Islet of Langerhans (tissue), 1 donor: Measurements from ENCODE around the gene TRAK1.

ENCODE experiments used
- FAIRE-seq: peaks from one replicate; lab custom pipeline; 2011; peaks lifted over from hg19 to GRCh38; lab: Jason Lieb, UNC

The TRAK1 gene

DNA sequence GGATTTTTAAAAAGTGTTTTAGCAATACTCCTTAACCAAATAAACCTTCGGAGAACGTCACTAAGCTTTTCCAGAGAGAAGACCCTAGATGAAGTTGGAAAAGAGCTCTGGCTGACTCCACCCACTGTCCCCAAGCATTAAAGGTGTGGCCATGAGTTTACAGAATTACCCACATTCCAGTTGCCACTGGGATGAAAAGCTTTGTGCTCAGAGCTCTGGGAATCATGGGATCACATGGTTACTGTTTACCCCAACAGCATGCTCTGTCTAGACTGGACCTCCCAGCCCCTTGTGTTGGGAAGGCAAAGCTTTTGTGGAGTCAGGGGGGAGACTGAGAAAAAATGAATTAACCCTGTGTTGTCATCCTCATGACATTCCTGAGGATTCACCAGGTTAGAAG lies 119.6 kb downstream of the TRAK1 start:
- no peak for FAIRE-seq

DNA sequence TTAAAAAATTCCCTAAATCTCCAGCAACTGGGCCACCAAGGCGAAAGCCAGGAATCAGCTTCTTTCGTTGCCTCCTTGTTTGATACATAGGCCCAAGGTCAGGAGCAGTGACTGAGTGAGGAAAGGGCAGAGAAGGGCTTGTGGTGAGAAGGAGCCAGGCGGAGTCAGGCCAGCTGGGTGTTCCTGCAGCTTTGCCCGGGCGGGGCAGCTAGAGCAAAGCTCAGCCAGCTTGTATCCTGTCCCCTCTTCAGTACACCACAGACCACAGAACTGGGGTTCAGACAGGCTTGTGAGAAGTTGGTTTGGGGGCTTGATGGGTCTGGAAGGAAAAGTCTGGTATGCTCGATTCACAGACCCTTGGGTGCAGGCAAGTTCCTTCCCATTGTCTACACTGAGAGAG lies 122.3 kb downstream of the TRAK1 start:
- no peak for FAIRE-seq

DNA sequence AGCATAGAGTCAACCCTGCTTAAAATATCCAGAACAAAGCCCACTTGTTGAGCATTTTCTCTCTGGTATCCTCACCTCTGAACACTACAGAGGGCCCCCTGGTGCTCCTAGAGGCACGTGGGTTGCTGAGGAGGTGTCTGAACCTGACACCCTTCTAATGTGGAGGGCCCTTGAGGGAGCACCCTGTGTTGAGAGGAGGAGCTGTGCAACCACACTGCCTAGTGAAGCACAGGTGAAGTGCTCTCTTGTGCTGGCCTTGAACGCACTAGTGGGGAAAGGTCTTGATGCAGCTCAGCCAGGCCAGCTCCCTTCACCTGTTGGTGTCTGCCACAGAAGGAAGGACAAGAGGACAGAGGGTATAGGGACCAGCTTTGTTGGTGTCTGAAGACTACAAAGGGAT lies 122.9 kb downstream of the TRAK1 start:
- FAIRE-seq, result no peak

DNA sequence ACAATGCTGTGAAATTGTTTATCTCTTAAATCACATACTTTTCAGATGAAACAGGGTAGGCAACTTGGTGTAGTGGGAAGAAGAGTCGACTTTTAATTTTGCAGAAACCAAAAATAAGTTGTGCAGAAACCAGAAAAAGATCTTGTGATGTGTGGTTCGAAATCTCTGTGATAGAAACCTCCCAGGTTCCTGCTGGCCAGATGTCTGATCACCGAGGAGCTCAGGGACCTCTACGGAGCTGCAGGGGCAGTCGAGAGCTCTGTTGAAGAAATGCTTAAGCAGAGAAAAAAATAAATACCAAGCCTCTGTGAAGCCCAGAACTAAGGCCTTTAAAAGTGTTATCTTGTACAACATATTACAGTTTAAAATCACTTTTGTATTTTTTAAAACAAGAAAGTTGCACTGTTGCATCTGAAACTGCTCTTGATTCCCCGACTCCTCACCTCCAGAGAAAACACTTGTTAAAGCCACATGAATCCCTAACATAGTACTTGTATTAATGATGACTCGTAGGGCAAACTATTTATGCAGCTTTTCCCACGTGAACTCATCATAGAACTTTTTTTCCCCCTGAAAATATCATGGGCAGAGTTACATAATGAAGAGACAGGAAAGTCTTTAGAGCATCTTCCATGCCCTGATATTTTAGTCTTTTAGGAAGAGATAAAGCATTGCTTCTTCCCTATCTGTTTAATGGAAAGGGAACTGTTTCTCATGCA lies 123.6 kb downstream of the TRAK1 start:
- no peak for FAIRE-seq

DNA sequence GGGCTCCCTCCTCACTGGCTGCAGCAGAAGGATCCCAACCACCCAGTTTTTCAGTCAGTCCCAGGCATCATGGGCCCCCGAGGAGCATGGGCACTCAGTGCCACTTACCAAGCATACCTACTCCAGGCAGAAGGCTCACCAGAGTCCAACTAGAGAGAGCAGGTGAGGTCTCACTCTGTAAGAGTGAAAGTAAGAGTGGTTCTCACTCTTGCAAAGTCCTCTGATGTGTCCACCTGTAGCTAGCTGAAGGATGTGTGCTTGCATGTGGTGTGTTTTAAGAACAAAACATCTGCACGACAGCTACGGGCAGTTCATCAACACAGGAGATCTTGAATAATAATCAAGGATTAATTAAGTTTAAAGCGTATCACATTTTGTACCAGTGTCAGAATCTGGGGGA lies 125.1 kb downstream of the TRAK1 start:
- no peak for FAIRE-seq

DNA sequence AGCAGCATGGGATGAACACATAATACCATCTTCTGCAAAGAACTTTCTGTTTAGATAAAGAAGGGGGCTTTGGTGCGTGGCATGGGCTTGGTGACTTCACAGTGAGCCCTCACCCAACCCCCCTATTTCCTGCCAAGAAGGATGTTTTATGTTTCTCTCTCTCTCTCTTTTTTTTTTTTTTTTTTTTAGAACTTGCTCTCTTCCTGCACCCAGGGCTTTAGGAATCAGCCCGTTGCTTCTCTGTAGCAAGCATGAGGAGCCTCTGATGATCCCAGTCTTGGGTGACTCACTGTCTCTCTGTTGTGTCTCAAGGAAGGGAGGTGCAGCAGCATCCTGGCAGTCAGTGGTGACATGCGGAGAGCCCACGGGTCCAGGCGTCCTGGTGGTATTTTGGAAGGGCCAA lies 125.8 kb downstream of the TRAK1 start:
- no peak for FAIRE-seq

DNA sequence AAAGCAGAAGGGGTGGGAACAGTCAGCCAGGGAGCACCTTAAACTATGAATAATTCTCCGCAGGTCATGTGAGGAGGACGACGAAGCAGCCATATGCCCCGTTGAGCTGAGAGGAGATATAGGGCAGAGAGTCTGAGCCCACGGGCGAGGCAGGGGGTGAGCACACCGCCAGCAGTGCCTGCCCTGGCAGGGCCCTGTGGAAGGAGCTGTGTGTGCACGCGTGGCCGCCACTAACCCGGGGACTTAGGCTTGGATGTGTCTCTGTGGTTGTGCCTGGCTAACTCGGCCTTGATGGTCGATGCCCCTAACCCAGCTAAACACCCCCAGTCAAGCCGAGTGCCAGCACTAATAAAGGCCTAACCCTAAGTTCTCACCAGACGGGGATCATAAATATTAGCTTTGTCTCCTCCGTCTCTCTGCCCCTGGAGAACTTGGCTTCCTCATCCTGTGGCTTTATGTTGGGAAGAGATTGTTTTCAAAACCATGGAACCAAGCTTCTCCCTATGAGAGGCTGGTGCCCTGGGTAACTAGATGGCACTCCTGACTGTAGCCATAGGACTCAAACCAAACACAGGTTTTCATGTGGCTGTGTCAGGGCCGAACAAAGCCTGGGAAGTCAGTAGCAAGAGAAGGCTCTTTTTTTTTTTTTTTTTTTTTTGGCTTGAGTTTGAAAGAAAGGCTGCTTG lies 129.4 kb downstream of the TRAK1 start:
- FAIRE-seq, result no peak

DNA sequence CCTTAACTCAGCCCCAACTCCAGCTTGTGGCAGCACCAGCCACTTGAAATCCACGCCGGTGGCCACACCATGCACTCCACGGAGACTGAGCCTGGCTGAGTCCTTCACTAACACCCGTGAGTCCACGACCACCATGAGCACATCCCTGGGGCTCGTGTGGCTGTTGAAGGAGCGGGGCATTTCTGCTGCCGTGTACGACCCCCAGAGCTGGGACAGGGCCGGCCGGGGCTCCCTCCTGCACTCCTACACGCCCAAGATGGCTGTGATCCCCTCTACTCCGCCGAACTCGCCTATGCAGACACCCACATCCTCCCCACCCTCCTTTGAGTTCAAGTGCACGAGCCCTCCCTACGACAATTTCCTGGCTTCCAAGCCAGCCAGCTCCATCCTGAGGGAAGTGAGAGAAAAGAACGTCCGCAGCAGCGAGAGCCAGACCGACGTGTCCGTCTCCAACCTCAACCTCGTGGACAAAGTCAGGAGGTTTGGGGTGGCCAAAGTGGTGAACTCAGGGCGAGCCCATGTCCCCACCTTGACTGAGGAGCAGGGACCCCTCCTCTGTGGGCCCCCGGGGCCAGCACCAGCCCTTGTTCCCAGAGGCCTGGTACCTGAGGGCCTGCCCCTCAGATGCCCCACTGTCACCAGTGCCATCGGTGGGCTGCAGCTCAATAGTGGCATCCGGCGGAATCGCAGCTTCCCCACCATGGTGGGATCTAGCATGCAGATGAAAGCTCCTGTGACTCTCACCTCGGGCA lies 132.0 kb downstream of the TRAK1 start:
- no peak for FAIRE-seq

DNA sequence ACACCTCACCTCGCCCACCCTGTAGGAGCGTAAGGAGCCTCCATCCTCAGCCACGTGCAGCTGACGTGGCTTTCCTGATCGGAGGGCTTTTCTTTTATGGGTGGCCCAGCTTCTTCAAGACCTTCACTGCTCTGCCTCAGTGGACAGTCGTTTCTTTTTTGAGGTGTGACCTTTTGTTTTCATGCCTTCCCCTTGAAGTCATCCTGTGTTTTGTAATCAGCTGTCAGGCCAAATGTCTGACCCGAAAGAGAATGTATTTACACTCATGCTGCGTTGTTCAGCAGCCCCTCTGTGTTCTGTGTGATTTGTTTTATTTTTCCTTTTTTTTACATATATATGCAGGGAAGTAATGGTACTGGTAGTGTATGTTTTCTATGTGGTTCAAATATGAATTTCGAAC lies 133.0 kb downstream of the TRAK1 start:
- no peak for FAIRE-seq

DNA sequence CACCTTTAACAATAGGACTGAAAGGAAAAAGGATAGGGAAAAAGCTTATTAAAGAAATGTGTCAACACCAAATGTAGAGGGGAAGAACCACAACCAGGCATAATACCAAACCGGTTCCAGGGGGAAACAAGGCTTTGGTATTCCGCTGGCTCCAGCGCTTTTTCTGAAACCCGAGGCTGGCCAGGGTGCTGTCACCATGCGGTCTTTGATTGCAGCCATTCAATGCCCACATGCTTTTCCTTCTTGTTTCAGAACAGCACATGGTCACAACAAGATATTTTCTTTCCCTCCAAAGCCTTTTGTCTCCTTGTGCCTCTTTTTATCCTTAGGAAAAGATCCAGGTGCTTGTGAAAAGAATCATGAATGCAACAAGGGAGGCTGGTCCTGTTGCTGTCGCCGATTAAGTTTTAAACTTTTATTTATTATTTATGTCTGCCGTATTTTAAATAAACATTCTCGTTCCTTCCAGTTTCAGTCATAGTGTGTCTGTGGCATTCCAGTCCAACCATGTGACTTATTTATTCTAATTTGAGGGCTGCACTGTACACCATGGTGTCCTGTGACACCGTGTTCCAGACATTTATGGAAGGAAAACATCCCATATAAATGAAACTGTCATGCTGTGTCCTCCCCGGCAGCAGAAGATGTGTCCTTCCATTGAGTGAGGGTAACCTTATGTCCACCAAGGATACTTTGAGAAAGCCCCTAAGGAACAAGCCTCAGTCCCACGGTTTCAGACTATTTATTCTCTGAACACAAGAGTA lies 133.7 kb downstream of the TRAK1 start:
- no peak for FAIRE-seq

DNA sequence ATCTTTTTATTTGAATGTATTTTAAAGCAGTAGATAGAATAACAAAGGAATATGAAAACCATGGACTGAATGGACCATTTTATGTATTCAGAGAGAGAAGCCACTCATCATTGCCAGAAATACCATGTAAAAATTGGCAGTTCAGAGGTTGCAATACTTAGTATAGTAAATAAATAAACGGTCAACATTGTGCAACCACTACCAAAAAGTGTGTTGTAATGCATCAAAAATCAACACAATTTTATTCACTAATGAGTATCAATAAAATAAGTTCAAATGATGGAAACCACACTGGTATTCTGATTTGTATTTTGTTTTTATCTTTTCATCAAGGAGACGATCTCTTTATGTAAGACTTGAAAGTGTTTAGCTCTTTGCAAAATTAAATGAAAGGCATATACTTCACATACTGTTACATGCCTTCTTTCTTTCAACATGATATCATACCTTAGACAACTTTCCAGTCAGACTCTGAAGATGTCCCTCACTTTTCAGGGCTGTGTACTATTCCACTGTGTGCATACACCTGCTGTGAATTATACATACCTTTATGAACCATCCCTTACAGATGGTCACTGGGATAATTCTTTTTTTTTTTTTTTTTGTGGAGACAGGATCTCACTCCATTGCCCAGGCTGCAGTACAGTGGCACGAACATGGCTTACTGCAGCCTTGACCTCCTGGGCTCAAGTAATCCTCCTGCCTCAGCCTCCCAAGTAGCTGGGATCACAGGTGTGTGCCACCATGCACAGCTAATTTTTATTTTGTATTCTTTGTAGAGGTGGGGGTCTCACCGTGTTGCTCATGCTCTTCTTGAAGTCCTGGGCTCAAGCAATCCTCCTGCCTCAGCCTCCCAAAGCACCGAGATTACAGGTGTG lies 134.6 kb downstream of the TRAK1 start:
- no peak for FAIRE-seq

DNA sequence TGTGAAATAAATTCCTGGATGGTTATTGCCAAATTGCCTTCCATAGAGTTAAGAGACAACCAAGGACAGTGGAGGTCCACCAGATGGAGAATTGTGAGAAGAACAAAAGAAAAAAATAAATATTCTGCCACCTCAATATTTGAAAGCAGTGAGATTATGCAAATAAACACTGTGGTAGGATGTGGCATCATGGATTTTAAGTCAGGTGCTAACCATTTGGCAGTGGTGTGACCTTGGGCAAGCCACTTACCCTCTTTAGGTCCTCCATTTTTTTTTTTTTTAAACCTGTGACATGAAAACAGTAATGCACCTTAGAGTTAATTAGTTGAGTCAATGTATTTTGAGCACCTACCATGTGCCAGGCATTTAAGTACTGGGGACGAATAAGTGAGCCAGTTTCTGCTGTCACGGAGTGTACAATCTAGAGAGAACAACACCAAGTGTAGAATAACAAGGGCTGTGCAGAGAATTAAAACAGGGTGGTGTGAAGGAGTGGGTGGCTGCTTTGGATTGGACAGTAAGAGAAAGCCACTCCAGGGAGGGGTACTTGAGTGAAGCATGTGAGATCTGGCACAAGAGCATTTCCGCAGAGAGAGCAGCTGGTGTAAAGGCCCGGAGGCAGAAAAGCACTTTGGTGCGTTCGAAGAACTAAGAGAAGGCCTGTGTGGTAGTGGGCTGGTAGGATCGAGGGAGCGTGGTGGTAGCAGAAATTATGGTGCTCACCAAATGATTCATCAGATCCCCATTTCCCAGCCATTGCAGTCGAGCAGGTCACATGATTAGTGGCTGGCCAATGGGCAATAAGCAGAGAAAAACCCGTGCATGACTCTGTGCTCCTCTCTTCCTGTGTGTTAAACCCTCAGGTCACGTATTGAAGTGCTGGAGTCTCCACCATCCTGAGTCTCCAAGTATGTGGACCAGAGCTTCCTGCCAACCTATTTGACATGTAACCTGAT lies 135.6 kb downstream of the TRAK1 start:
- no peak for FAIRE-seq

DNA sequence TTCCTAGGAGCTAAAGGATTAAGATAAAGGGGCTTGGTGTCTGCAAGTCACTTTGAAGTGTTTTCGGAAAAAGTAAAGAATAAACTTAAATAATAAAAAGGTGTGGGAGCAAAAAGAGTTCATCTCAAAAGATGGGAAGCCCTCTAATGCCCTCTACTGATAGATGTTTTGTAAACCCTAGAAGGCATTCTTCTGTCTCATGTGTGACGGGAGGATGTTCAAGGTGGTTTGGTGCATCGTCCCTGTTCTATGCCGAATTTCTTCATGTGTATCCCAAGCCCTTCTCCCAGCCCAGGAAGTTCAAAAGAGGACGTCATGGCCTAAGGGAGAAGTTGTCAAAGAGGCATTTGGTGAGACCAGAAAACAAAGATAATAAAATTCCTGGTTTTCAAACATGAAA lies 137.6 kb downstream of the TRAK1 start:
- no peak for FAIRE-seq

DNA sequence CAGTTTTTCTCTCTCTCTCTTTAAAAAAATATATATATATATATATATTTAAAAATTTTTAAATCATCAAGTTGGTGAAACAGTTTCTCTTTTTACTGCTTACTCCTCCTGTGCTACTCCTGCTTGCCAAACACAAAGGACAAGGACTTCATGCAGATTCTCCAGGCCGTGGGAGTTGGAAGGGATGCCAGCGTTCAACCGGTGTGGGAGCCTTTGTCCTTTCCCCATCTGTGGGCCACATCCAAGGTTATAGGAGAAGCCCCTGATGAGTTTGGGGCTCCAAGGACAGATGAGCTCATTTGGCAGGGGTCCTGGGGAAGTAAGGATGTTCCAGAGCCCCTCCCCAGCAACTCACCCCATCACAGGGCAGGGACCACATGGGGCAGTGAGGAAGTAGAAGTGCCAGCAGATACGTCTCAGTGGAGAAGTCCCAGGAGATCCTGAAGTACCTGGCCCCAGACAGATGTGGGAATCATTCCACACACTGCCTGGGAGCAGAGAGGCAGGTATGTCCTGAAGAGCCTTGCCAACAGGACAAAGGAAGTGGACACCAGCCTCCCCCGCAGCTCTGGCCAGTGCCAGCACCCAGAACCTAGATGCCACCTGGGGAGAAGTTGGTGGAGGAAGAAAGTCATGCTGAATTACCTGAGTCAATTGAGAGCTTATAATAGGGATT lies 138.2 kb downstream of the TRAK1 start:
- FAIRE-seq, result no peak

DNA sequence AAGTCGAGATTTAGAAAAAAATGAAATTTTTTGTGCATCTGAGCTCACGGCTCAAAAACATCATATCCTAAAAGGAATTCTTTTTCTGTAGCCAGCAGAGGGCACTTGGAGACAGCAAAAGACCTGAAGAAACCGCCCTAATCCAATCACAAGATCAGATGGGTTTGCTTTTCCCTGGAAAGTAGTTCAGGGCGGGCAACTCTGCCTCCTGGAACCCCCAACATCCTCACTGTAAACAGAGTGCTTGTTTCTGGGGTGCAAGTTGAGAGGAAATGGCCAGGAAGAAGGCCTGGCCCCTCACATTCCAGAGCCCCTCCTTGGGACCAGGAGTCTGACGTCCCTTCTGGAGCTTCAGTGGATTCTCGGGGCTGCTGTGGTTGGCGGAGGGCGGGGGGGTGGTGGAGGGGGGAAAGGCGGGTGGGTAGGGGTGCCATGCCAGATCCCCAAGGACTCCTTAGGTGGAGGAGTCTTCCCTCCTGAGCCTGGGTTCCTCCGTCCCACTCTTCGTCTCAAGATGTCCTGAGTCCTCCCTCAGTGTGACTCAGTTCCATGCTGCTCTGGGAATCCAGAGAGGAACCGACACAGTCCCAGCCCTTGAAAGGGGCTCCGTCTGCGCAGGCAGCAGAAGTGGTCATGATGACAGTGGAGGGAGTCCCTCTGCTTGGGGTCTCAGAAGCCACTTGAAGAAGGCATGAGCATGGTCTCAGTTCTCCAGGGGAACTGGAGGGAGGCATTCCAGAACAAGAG lies 139.0 kb downstream of the TRAK1 start:
- FAIRE-seq, result no peak

DNA sequence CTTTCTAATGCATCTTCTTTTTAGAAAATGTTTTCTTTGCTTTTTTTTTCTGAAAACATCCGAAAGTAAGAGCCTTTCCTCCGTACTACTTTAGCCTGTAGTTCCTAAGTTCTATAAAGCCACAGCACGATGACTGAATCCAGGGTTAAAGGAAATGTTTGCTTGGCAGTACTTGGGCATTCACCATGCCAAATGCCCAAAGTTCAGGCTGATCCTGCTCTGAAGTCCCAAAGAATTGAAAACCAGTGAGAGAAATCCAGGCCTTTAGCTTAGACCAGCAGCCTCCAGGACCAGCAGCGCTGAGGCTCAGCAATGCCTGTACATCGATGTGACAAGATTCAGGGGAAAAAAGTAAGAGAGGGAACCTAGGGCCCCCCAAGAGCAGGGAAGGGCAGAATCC lies 139.7 kb downstream of the TRAK1 start:
- FAIRE-seq, result no peak

DNA sequence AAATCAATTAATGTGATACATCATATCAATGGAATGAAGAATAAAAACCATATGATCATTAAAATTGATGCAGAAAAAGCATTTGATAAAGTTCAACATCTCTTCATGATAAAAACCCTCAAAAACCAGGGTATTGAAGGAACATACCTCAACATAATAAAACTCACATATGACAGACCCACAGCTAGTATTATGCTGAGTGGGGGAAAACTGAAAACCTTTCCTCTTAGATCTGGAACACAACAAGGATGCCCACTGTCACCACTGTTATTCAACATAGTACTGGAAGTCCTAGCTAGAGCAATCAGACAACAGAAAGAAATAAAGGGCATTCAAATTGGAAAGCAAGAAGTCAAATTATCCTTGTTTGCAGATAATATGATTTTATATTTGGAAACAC lies 144.4 kb downstream of the TRAK1 start:
- no peak for FAIRE-seq

DNA sequence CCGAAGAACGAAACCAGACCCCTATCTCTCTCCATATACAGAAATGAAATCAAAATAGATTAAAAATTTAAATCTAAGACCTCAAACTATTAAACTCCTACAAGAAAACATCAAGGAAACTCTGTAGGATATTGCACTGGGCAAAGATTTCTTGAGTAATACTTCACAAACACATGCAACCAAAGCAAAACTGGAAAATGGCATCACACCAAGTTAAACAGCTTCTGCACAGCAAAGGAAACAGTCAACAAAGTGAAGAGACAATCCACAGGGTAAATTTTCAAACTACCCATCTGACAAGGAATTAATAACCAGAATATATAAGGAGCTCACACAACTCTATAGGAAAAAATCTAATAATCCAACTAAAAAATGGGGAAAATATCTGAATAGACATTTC lies 145.5 kb downstream of the TRAK1 start:
- no peak for FAIRE-seq

DNA sequence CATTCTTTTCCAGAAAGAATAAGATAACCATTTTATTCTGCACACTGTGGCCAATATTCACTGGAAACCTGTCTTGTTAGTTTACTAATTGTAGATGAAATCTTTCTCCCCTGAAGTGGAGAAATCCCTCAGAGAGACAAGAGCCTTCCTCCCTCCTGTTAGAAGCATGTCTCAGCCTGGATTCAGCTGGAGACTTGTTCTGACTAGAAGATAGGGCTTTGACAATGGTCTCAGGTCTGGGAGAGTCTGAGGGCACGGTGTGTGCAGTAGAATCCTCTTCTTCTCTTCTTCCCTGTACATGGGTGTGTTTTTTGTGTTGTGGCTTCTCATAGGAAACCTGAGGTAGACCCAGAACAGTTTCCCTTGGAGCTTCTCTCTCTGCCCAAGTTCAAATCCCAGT lies 154.9 kb downstream of the TRAK1 start:
- no peak for FAIRE-seq
